PFSK-1 (cell line): ENCODE data around the gene ARHGAP15.

Experiments
- REST ChIP-seq, 2 experiments: IDR thresholded peaks; 2 replicates each; pipeline versions ENCODE4 v1.6.1 to v1.8.0; 2011 to 2012; ENCODE audit warnings: low read depth in 2 of 2, low read length in 2 of 2, control low read depth in 1 of 2, inconsistent platforms in 1 of 2, mild to moderate bottlenecking in 1 of 2, moderate library complexity in 1 of 2; ENCODE audit not compliant: insufficient read depth in 1 of 2
- TAF1 ChIP-seq: IDR thresholded peaks from 2 replicates; pipeline ENCODE4 v1.6.1; 2012; ENCODE audit warnings: low read length, control low read depth, borderline replicate concordance; ENCODE audit not compliant: insufficient read depth

- TF ChIP-seq TAF1 = no peak
- TF ChIP-seq REST (IDR thresholded peaks at IDR 0.05; ENCODE audit: insufficient read depth in 1 of 2, low read depth in 2 of 2, low read length in 2 of 2) = no peak
Measured at GRCh38 chr2:143355870-143356269, 226.7 kb downstream of the ARHGAP15 start.
